Transverse colon (tissue), 4 donors: ENCODE data around the gene INAFM2. TPM values are rescaled to one million over a fixed set of nuclear protein-coding genes. Genes with fewer than 3 reads are reported as not detected.

ENCODE experiments used
- DNase-seq: peaks from one replicate; pipeline ENCODE4 v3.0.0-alpha.2; 2019
- H3K27ac ChIP-seq, 4 donors: fragments of 200-600 bp; sonication (generic); 2 replicates each; pipeline ENCODE4 v1.5.1; 2016 to 2018; ENCODE audit warnings: inconsistent platforms in 4 of 4
- H3K27me3 ChIP-seq: fragments of 200-600 bp; sonication (generic); 2 replicates; pipeline ENCODE4 v1.5.1; 2017; ENCODE audit warnings: inconsistent platforms
- H3K36me3 ChIP-seq, 4 donors: fragments of 200-600 bp; sonication (generic); 2 replicates each; pipeline ENCODE4 v1.5.1; 2017 to 2019; ENCODE audit warnings: inconsistent platforms in 4 of 4
- H3K4me1 ChIP-seq, 4 donors: fragments of 200-600 bp; sonication (generic); 2 replicates each; pipeline ENCODE4 v1.5.1; 2017 to 2020; ENCODE audit warnings: inconsistent platforms in 4 of 4
- H3K4me3 ChIP-seq, 4 donors: fragments of 200-600 bp; sonication (generic); 1 replicate in 1 of 4; 2 replicates in 3 of 4; pipeline versions ENCODE4 v1.5.1 to v1.6.1; 2017 to 2019; ENCODE audit warnings: inconsistent platforms in 4 of 4
- H3K9me3 ChIP-seq, 2 donors: fragments of 200-600 bp; sonication (generic); 2 replicates each; pipeline ENCODE4 v1.5.1; 2017 to 2019; ENCODE audit warnings: inconsistent platforms in 2 of 2
- EP300 ChIP-seq: sonication (generic); formaldehyde crosslinking; IDR thresholded peaks from one replicate; pipeline ENCODE4 v1.6.1; 2017; ENCODE audit warnings: antibody characterized with exemption, low read depth
- POLR2A ChIP-seq: fragments of 450-650 bp; IDR thresholded peaks from one replicate; pipeline ENCODE4 v1.6.1; 2016; ENCODE audit warnings: antibody characterized with exemption, mild to moderate bottlenecking, moderate library complexity
- POLR2AphosphoS5 ChIP-seq, 3 donors: sonication (generic); formaldehyde crosslinking; IDR thresholded peaks; one replicate each; pipeline ENCODE4 v1.6.1; 2016; ENCODE audit warnings: antibody characterized with exemption in 3 of 3
- WGBS, 2 donors: methylation state at CpG; one replicate each; pipeline ENCODE4 v1.1.5; 2018; ENCODE audit warnings: low coverage in 1 of 2; 5-methylcytosine and 5-hydroxymethylcytosine counted together
- in situ Hi-C, 4 donors: fragments of 200-750 bp; cut with MboI; loops; one replicate each; pipeline versions ENCODE4 v1.15.0 to v1.15.1; 2017; ENCODE audit warnings: low sequenced_read_pairs in 3 of 4, low pct_ligation_motif_present in 1 of 4, low pct_unique_long_range_greater_than_20kb in 1 of 4
- intact Hi-C: fragments of 100-400 bp; cut with DNase I; formaldehyde crosslinking; loops from one replicate; pipeline ENCODE4 v1.15.1; 2023; ENCODE audit warnings: low total_unique reads
- total RNA-seq, 4 donors: library from RNA; depleted of rRNA; stranded (reverse); fragments of >200 nt; gene quantifications; one replicate each; pipeline ENCODE4 v1.1.0, GENCODE V29; 2016
- TF ChIP-seq, protein P1 (sequence below), 5 experiments: fragments of 200-600 bp in 3 of 5; fragments of 450-650 bp in 2 of 5; sonication (generic) in 3 of 5; IDR thresholded peaks; 1 replicate in 2 of 5; 2 replicates in 3 of 5; pipeline ENCODE4 v1.5.1; 2016 to 2017; ENCODE audit warnings: antibody characterized with exemption in 5 of 5, inconsistent platforms in 3 of 5, mild to moderate bottlenecking in 2 of 5, moderate library complexity in 1 of 5

The INAFM2 gene
- total RNA-seq, 4 donors from 2014 or later = 14.5 to 62.1 (median 19.4) TPM

GRCh38 chr15:40309344-40309862 lies 14.1 kb upstream of the INAFM2 start:
- Histone ChIP-seq H3K27me3 (no peaks in the 10 kb centered on the region), H3K36me3 (no peaks in the 10 kb centered on the region), H3K4me1 (peaks cover 0 to 36% (median 8%) of the 10 kb centered on the region in 4 donors), H3K4me3 (no peak overlapping the region), H3K9me3 (no peaks in the 10 kb centered on the region), H3K27ac (peak overlapping the region in 1 of 4 donors; percentile 84)
- TF ChIP-seq POLR2AphosphoS5 (IDR thresholded peaks at IDR 0.05) = no peak
- no peak for TF ChIP-seq EP300
- TF ChIP-seq, protein P1, sequence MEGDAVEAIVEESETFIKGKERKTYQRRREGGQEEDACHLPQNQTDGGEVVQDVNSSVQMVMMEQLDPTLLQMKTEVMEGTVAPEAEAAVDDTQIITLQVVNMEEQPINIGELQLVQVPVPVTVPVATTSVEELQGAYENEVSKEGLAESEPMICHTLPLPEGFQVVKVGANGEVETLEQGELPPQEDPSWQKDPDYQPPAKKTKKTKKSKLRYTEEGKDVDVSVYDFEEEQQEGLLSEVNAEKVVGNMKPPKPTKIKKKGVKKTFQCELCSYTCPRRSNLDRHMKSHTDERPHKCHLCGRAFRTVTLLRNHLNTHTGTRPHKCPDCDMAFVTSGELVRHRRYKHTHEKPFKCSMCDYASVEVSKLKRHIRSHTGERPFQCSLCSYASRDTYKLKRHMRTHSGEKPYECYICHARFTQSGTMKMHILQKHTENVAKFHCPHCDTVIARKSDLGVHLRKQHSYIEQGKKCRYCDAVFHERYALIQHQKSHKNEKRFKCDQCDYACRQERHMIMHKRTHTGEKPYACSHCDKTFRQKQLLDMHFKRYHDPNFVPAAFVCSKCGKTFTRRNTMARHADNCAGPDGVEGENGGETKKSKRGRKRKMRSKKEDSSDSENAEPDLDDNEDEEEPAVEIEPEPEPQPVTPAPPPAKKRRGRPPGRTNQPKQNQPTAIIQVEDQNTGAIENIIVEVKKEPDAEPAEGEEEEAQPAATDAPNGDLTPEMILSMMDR (IDR thresholded peaks at IDR 0.05) = no peak
- TF ChIP-seq POLR2A = no peak
- 77 to 88% methylated on average over 4 to 8 of the region's 8 CpGs for WGBS, 2 donors
- intact Hi-C loops = no loop called here
- in situ Hi-C loops = loop anchor here in 1 of 4 donors (25.0 kb wide), 1 partner anchor 103 kb away; the partner anchor contains the start of gene IVD
- DNase-seq = no peak

DNA sequence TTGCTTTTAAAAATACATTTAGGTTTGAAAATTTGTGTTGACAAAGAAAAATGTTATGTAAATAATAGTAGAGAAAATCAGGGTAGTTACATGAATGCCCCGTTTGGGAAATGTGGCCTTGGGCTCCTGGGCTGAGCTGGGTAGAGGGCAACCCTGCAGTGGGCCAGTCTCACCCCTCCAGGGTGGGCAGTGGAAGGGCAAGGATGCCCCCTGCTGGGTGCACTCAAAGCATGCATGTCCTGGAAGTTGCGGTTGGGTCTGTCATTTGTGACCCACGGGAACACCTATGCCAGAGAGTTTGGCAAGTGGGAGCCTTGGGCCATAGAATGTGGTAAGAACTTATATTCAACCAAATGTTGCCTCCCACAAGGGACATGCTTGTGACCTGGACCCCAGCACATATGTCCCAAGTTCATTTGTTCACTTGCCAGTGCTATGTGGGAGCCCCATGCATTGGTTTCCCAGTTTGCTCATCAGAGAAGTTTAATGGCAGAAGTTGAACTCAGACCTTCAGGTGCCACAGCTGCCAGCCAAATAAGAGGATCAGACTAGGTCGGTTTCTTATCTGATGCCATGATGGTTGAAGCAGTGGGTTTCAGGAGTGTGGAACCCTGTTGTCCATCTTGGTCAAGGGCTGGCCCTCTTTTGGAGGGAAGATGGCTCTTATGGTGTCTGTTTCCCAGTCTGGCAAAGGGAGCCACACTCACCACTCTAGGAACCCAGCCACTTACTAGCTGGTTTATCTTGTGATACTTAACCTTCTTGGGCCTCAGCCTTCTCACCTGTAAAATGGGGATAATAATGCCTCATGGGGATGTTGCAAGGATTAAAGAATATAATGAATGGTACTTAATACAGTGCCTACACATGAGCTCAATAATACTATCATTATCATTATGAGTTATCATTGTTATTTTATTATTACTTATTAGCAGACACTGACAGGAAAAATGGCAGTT lies 13.2 kb upstream of the INAFM2 start:
- Histone ChIP-seq H3K36me3 (no peaks in the 10 kb centered on the region), H3K9me3 (no peaks in the 10 kb centered on the region), H3K4me1 (peaks cover 0 to 36% (median 8%) of the 10 kb centered on the region in 4 donors), H3K27me3 (no peaks in the 10 kb centered on the region), H3K4me3 (no peak overlapping the region), H3K27ac (no peak overlapping the region)
- WGBS, 2 donors = 16% methylated on average over 4 of the region's 4 CpGs; no CpG with 5 or more reads in 1 of the 2 donors
- DNase-seq = peak; percentile 65
- intact Hi-C loops (no loop called here), in situ Hi-C loops (loop anchor here in 1 of 4 donors (25.0 kb wide), 1 partner anchor 102 kb away; the partner anchor contains the start of gene IVD)
- no peak for TF ChIP-seq POLR2A
- TF ChIP-seq, protein P1 (IDR thresholded peaks at IDR 0.05) = peak; percentile 61 to 80 (median 70)

GRCh38 chr15:40310993-40311392 lies 12.5 kb upstream of the INAFM2 start:
- Histone ChIP-seq H3K9me3 (no peaks in the 10 kb centered on the region), H3K4me1 (peaks cover 0 to 34% (median 8%) of the 10 kb centered on the region in 4 donors), H3K36me3 (no peaks in the 10 kb centered on the region), H3K27me3 (no peaks in the 10 kb centered on the region), H3K4me3 (no peak overlapping the region), H3K27ac (no peak overlapping the region)
- intact Hi-C loops = no loop called here
- no peak for TF ChIP-seq POLR2A
- no peak for TF ChIP-seq POLR2AphosphoS5 (IDR thresholded peaks at IDR 0.05)
- TF ChIP-seq EP300 = no peak
- TF ChIP-seq, protein P1 (IDR thresholded peaks at IDR 0.05) = no peak
- no peak for DNase-seq
- in situ Hi-C loops = loop anchor here in 1 of 4 donors (25.0 kb wide), 1 partner anchor 101 kb away; the partner anchor contains the start of gene IVD
- whole genome bisulfite sequencing, 2 donors = 43 to 52% methylated on average over 2 to 3 of the region's 3 CpGs
